Endothelial cell of hepatic sinusoid (primary cell): ENCODE data around the gene OR4C15.

Source experiments
- in situ Hi-C: cut with HindIII; loops from 2 replicates; pipeline ENCODE4 v1.10.0; 2017; ENCODE audit warnings: low sequenced_read_pairs

Gene OR4C15

GRCh38 chr11:55554169-55554568 lies at the start of gene OR4C15:
TSS of gene OR4C15 (plus strand) at chr11:55554469. CDS start at chr11:55554469, 0 bp downstream.
- in situ Hi-C loops: no loop called here

GRCh38 chr11:55571828-55572227 lies 17.6 kb downstream of the OR4C15 start, which contains the start of gene OR4C16:
TSS of gene OR4C16 (plus strand) at chr11:55572128. CDS start at chr11:55572128, 0 bp downstream.
- in situ Hi-C loops: no loop called here

- in situ Hi-C loops: no loop called here
These were observed 18.3 kb downstream of the OR4C15 start for GRCh38 chr11:55572548-55572947.
